ENCODE measurements around the gene GRK3. TPM values are rescaled to one million over a fixed set of nuclear protein-coding genes. Genes with fewer than 3 reads are reported as not detected.
A peak's percentile ranks its signal among the peaks of the same experiment; 100 is the strongest.
"Not testable (repeated sequence)": the region's sequence is repeated elsewhere in the genome, so short reads cannot be mapped to it uniquely, and the experiment has no call there.

The GRK3 gene
- total RNA-seq (2014; rRNA removed; shearing (Covaris generic)): 7.1 and 12.1 TPM in 2 replicates

DNA sequence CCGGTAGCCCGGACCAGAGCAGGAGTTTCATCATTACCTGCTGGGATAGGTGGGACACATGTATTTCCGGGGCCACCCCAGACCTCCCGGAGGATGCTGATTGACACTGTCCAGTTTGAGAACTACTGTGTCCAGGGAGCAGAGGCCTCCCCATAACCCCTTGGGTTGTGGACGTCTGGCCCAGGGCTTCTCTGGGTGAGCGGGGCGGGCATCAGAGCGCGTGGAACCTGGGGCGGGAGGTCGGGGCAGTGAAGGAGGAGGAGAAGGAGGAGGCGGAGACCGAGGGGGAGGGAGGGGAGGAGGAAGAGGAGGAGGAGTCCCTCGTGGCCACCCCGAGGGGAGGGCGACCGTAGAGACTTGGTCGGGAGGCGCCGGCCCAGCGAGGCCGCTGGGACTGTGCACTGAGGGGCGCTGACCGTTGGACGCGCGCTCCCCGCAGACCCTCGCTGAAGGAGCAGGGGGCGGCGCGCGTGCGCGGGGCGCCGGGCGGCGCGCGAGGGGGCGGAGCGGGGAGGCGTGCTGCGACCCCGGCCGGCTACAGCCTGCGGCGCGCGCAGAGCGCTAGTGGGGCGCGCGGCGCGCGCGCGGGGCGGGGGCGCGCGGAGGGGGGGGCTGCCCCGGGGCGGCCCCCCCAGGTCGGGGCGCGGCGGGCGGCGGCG, at the start of gene GRK3:
Gene GRK3, plus strand, starts transcription at position 356 of the 659 bp plus-strand sequence. CDS start 366 bp downstream, outside the sequence.
- H3K27me3 ChIP-seq (ENCODE audit: control insufficient read depth, insufficient read depth, low read length): peaks cover 10% of the 10 kb centered on the region
- H3K36me3 ChIP-seq (replicated peaks; ENCODE audit: control insufficient read depth, insufficient read depth, low read length): no peaks in the 10 kb centered on the region
- DNase-seq: peak; percentile 94
- H3K4me3 ChIP-seq (ENCODE audit: insufficient read depth, low read depth, low read length): peak within 1 kb of the TSS; percentile 85

DNA sequence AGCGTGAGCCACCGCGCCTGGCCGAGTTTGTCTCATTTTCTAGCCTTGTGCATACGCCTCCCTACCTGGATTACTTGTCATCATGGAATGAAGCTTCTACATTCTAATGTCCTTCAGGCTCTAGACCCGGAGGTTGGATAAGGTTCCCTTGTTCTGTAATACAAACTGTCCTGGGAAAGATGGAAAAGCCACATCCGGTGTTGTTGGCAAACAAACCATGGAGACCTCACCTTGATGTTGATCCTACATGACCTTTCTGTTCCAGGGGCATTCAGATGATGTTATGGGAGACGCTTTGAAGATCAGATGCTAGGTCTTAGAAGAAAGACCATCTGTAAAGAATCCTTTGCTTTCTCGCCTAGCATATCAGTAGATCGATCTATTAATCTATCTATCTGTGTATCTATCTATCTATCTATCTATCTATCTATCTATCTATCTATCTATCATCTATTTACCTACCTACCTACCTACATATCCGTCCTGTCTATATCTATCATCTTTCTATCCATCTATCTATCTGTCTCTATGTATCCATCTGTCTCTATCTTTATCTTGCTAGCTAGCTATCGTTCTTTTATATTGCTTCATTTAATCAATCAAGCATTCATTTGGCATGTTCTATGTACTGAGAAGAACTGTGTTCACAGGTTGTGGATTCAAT, 46.3 kb upstream of the GRK3 start:
- DNase-seq: no peak

DNA sequence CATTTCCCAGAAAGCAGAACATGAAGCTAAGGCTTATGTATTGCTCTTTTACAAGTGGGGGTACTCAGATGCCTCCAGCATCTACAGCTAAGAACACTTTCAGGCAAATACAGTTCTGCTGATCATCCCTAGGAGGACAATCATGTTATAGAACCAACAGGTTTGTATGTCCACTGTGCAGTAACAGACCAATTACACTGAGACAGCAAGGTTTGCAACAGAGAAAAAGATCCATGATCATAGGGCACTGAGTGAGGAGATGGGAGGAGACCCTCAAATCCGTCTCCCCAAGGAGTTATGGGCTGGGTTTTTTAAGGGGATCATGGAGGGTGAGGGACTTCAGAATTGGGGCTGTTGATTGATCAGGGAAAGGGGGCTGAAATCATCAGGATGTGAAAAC, 39.1 kb upstream of the GRK3 start:
- no peak for DNase-seq
- Histone ChIP-seq H3K27me3 (ENCODE audit: control insufficient read depth, insufficient read depth, low read length) (no peaks in the 10 kb centered on the region), H3K4me3 (ENCODE audit: insufficient read depth, low read depth, low read length) (no peak overlapping the region), H3K36me3 (replicated peaks; ENCODE audit: control insufficient read depth, insufficient read depth, low read length) (no peaks in the 10 kb centered on the region)

More for the DNA sequence above, 46.3 kb upstream of the GRK3 start:
- Histone ChIP-seq H3K4me3 (ENCODE audit: insufficient read depth, low read depth, low read length) (no peak overlapping the region), H3K36me3 (replicated peaks; ENCODE audit: control insufficient read depth, insufficient read depth, low read length) (no peaks in the 10 kb centered on the region), H3K27me3 (ENCODE audit: control insufficient read depth, insufficient read depth, low read length) (no peaks in the 10 kb centered on the region)

DNA sequence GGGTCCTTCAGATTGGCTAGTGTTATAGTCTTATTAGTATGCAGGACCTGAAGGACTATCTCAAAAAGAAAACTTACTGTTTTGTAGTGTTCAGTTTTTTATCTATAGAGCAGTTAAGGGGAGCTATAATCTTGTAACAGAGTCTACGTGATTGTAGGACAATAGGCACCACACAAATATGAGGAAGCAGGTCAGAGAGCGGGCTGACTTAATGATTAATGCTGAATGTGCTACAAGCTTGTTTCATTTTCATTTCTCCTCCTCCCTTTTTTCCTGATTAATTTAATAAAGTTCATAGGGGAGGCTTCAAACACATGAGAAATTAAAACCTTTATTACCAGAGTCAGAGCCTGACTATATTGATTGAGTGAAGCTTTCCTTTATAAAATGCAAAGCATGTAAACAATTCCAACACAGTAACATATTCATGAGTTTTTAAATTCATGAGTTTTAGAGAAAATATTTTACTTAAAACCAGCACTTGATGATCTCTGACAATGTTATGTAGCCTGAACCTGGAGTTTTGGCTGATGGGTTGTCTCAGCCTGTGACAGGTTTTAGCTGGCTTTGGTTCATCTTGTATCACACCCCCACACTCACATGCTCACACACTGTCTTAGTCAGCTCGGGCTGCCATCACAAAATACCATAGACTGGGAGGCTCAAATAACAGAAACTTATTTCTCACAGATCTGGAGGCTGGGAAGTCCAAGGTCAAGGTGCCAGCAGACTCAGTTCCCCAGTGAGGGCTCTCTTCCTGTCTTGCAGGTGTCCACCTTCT, 38.5 kb upstream of the GRK3 start:
- DNase-seq; H3K4me3 ChIP-seq (ENCODE audit: insufficient read depth, low read depth, low read length); H3K36me3 ChIP-seq (replicated peaks; ENCODE audit: control insufficient read depth, insufficient read depth, low read length); H3K27me3 ChIP-seq (ENCODE audit: control insufficient read depth, insufficient read depth, low read length): not testable (repeated sequence)

DNA sequence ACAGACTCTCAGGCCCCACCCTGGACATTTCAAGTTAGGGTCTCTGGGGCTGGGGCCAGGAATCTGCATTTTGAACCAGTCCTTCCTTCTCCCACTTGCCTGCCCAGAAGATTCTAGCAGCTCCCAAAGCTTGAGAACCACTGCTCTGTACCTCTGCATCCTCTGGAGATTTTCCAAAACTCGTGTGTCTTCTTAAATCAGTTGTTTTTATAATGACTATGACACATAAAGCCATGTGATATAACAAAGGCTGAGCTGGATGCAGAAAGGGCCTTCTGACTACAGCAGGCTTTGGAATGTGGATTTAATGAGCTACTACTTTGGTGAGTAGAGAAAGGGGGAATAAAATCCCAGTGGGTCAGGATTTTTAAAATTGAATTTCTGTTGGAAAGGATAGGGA, 37.5 kb upstream of the GRK3 start:
- H3K27me3 ChIP-seq (ENCODE audit: control insufficient read depth, insufficient read depth, low read length); H3K4me3 ChIP-seq (ENCODE audit: insufficient read depth, low read depth, low read length); H3K36me3 ChIP-seq (replicated peaks; ENCODE audit: control insufficient read depth, insufficient read depth, low read length); DNase-seq: not testable (repeated sequence)

DNA sequence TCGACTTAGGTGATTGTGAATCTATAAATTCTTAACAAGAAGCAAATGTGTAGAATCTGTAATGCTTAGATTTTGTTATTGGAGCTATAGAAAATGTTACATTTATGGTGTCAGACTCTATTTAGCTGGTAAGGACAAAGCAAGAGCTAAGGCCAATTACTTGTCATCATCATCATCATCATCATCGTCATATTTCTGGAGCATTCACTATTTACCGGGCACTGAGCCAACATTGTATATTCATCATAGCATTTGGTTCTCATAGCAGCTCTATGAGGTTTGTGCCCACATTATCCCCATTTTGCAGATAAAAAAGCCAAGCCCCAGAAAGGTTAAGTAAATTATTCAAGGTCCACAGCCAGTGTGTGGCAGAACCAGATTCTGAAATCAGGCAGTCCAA, 36.4 kb upstream of the GRK3 start:
- DNase-seq; H3K27me3 ChIP-seq (ENCODE audit: control insufficient read depth, insufficient read depth, low read length); H3K4me3 ChIP-seq (ENCODE audit: insufficient read depth, low read depth, low read length); H3K36me3 ChIP-seq (replicated peaks; ENCODE audit: control insufficient read depth, insufficient read depth, low read length): not testable (repeated sequence)

DNA sequence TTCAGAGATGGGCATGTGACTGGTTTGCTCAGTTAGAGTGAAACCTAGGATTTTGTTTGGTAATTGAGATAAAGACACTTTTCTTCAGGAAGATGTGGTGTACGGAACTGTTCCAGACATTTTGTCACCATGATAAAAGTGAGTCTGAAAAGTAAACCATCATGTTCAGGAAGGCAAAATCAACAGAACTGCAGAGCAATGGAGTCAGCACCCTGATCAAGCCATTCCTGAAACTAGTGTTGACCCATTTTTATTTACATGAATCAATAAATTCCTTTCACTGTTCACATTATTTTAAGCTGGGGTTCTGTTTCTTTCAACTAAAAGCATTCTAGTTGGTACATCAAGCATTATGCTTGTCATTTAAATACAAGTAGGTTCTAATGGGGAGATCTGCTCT, 35.4 kb upstream of the GRK3 start:
- DNase-seq; H3K27me3 ChIP-seq (ENCODE audit: control insufficient read depth, insufficient read depth, low read length); H3K4me3 ChIP-seq (ENCODE audit: insufficient read depth, low read depth, low read length); H3K36me3 ChIP-seq (replicated peaks; ENCODE audit: control insufficient read depth, insufficient read depth, low read length): not testable (repeated sequence)

DNA sequence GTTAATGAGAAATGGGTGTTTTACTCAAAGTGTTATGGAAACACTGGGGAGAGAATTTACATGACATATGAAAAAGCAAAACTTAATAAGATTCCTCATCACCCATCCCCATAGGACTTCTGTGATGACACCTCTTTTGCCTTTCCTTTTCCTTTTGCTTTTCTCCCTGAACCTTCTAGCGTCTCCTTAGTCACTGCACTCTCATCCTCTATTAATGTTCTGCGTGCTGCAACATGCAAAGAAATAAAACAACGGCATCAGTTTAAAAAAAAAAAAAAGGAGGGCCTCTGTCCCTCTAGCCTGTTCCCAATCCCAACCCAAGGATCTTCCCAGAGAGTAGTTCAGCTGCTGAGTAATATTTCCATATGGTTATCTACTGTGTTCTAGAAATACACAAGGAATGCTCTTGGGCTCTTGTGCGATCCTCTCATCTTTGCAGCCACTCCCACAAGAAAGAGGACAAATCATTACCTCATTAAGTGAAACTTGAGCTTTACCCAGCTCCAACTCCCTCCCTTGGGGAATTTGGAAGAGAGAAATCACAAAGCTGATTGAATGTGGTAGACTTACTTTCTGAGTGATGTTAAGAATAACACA, 34.8 kb upstream of the GRK3 start:
- H3K4me3 ChIP-seq (ENCODE audit: insufficient read depth, low read depth, low read length); DNase-seq; H3K27me3 ChIP-seq (ENCODE audit: control insufficient read depth, insufficient read depth, low read length); H3K36me3 ChIP-seq (replicated peaks; ENCODE audit: control insufficient read depth, insufficient read depth, low read length): not testable (repeated sequence)

DNA sequence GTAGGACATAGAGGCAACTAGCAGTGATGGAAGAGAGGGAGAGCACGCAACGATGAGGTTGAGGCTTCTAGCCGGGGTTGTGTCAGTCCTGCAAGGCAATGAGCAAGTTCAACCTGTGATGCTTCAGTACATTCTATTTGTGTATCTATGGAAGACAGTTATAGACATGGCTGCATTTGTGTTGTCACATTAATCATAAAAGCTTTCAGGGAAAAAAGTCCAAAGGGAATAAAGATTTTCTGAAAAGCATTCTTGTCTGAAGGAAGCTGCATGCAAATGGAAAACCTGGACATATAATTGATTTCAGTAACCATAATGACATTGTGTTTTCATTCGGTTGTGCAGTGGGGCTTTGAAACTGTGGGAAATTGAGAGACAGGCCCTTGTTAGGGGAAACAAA, 32.8 kb upstream of the GRK3 start:
- not testable (repeated sequence) for H3K27me3 ChIP-seq (ENCODE audit: control insufficient read depth, insufficient read depth, low read length); DNase-seq; H3K36me3 ChIP-seq (replicated peaks; ENCODE audit: control insufficient read depth, insufficient read depth, low read length); H3K4me3 ChIP-seq (ENCODE audit: insufficient read depth, low read depth, low read length)

DNA sequence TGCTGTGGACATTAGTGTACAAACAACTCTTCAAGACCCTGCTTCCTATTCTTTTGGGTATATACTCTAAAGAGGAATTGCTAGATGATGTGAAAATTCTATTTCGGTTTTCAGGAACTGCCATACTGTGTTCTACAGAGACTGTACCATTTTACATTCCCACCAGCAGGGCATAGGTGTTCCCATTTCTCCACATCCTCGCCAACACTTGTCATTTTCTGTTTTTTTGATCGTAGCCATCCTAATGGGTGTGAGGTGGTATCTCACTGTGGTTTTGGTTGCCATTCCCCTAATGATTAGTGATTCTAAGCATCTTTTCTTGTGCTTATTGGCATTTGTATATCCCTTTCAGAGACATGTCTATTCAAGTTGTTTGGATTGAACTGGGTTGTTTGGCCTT, 29.8 kb upstream of the GRK3 start:
- Histone ChIP-seq H3K4me3 (ENCODE audit: insufficient read depth, low read depth, low read length) (no peak overlapping the region), H3K36me3 (replicated peaks; ENCODE audit: control insufficient read depth, insufficient read depth, low read length) (no peaks in the 10 kb centered on the region), H3K27me3 (ENCODE audit: control insufficient read depth, insufficient read depth, low read length) (no peaks in the 10 kb centered on the region)
- DNase-seq: no peak

DNA sequence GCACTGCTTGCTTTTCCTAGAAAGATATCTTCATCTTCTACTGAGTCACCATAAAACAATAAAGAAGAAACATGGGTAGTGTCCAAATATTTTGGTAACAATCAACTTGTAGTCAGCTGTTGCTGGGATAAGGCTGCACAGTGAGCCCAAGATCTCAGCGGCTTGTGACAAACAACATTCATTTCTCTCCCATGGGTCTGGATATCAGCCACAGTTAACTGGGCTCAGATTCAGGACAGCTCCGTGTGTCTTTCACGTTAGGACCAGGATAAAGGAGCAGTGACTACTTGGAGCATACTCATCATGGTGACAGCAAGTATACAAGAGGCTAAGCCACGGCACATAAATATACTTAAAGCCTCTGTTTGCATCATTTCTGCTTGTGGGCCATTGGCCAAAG, 27.9 kb upstream of the GRK3 start:
- H3K36me3 ChIP-seq (replicated peaks; ENCODE audit: control insufficient read depth, insufficient read depth, low read length): no peaks in the 10 kb centered on the region
- no peaks in the 10 kb centered on the region for H3K27me3 ChIP-seq (ENCODE audit: control insufficient read depth, insufficient read depth, low read length)
- no peak overlapping the region for H3K4me3 ChIP-seq (ENCODE audit: insufficient read depth, low read depth, low read length)
- no peak for DNase-seq

DNA sequence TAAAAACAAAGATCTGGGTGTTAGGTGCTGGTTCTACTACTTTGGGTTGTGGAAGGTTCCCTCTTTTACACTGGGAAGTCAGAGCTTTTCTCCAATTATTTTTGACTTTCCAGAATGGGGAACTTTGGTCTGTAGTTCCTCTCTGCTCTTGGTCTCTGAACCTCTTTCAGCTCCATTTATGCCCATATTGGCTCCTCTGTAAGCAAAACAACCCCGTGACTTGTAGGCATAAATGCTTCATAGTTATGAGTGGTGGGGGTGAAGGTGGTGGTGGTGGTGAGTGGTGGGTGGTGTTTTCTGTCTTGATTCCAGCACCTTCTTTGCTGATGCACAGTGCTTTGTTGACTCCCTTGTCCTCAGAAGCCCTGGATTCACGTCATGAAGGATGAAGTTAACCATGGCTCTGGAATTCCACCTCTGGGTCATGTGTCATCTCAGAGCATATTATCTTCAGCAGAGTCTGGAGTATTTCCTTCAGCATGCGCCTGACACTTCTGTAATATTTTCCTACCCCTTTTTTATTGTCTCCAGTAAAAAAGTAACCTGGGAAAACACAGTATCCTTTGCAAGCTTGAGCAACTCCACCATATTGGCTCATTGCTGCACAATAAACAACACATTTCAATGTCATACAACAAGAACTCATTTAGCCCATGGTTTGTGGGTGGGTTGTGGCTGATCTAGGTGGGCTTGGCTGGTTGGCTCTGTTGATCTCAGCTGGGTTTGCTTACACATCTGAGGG, 24.1 kb upstream of the GRK3 start:
- DNase-seq: no peak
- Histone ChIP-seq H3K4me3 (ENCODE audit: insufficient read depth, low read depth, low read length) (no peak overlapping the region), H3K27me3 (ENCODE audit: control insufficient read depth, insufficient read depth, low read length) (no peaks in the 10 kb centered on the region), H3K36me3 (replicated peaks; ENCODE audit: control insufficient read depth, insufficient read depth, low read length) (no peaks in the 10 kb centered on the region)

DNA sequence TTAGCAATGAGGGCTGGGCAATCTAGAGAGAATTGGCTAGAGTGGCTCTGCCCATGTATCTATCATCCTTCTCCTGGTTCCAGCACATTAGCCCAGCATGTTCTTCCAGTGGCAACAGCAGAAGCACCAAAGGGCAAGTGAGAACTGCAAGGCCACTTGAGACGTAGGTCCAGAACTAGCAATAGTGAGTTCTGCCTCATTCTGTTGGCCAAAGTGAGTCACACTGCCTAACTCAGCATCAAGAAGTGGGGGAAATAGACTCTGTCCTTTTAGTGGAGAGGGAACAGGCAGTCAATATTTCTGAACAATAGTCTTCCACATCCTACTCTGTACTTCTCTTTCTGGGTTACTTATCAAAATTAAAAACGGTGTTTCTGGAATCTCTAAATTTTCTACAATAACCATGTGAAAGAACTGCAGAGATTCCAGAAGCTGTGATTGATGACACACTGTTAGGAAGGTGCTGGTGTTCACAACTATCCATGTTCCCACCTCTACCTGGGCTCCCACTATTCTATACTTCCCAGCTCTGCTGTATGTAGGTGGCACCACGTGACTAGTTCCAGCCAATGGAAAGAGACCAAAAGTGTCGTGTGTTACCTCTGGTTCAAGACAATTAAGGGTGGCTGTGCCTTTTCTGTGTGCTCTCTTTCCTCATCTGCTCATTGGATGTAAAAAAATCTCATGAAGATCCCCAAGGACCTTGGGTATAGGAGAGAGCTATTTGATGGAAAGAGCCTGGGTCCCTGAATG, 23.4 kb upstream of the GRK3 start:
- DNase-seq: no peak
- H3K36me3 ChIP-seq (replicated peaks; ENCODE audit: control insufficient read depth, insufficient read depth, low read length): no peaks in the 10 kb centered on the region
- no peak overlapping the region for H3K4me3 ChIP-seq (ENCODE audit: insufficient read depth, low read depth, low read length)
- H3K27me3 ChIP-seq (ENCODE audit: control insufficient read depth, insufficient read depth, low read length): no peaks in the 10 kb centered on the region

DNA sequence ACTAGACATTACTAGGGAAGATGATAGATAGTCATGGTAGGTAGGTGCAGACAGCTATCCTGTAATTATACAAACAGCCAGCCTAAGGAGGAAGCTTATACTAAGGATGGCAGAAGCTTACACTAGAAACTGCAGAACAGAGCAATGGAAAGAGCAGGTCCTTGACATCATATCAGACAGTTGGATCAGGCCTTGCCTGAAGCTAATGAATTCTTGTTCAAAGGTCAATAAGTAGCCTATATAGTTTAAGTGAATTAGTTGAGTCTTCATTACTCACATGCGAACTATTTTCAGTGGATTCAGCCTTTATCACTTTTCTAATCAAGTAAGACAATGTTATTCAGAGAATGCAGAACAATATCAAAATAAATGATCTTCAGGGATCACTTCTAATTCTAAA, 22.3 kb upstream of the GRK3 start:
- no peaks in the 10 kb centered on the region for H3K36me3 ChIP-seq (replicated peaks; ENCODE audit: control insufficient read depth, insufficient read depth, low read length)
- DNase-seq: no peak
- no peaks in the 10 kb centered on the region for H3K27me3 ChIP-seq (ENCODE audit: control insufficient read depth, insufficient read depth, low read length)
- no peak overlapping the region for H3K4me3 ChIP-seq (ENCODE audit: insufficient read depth, low read depth, low read length)
